ENCODE measurements around the gene DPP6.
"Not testable (repeated sequence)": the region's sequence is repeated elsewhere in the genome, so short reads cannot be mapped to it uniquely, and the experiment has no call there.

Gene DPP6

DNA sequence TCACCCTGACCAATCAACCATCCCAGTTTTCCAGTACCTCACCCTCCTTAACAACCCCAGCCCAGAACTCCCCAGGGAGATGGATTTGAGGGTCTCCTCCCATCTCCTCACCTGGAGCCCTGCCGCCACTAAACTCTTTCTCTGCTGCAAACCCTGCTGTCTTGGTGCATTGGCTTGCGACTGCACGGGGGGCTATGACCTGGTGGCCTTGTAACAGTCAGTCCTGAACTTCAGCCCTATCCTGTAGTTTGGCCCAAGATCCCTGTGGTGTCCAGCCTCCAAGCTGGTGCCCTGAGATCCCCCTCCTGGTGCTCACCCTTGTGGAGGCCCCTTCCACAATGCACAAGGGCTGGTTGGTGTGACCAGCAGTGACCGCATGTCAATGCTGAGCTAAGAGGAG lies 858.8 kb downstream of the DPP6 start:
- DNase-seq (ENCODE audit: low read depth) = no peak

- no peak for DNase-seq (ENCODE audit: low read depth)
These were observed 859.2 kb downstream of the DPP6 start for GRCh38 chr7:154911411-154911810.

DNA sequence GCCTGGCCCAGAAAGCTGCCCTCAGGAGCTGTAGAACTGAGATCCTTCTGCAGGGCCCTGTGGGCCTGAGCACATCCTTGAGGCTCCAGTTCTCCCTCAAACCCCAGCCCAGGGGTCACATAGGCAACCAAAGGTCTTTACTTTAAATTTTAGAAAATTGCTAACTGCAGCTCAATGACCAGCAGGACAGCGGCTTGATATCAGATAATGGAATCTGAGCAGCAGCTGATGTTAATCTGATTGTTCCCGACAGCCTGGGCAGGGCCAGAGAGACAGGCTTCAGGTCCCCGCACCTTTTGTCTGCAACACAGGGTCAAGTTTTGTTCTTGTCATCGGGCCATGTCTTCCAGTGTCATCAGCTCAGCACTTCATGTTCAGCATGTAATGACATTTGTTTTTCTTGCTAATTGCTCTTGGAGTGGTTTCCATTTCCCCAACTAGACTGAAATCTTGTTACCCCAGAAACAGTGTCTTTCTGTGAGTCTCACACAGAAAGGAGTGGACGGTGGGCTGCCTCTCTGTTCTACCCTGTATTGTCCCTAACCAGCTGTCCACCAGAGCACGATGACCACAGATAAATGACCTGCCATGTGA lies 859.8 kb downstream of the DPP6 start:
- DNase-seq (ENCODE audit: low read depth) = no peak

DNA sequence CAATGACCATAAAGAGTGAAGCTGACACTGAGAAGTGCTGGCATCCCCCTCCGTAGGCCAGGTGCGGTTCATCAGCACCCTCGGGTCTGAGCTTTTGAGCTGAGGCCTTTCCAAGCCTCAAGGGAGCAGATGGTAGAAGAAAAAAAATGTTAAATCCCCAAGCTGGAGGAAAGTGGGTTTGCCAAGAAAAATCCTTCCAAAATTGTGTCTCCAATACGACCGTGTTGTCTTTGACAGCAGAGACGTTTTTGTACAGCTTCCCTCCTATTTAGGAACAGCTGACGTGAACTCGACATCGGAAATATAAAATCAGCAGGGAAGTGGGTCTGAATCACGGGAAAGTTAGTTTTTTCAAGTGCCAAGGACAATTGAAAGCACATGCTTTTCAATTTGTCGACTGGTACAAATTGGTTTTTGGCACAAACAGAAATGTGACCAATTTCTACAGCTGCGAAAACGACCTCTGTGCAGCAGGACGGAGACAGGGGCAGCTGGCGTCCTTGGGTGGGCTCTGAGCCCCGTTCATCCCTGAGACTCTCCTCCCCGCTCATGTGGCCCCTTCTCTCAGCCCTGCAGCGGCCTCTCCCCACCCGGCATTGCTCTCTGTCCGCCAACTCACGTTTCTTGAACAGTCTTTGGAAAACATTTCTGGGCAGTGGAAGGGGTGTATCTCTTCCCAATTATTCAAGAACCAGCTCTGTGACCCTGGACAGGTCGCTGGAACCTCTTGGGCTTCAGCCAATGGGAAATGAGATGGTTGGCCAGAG lies 860.9 kb downstream of the DPP6 start:
- DNase-seq (ENCODE audit: low read depth) = peak; percentile 13

- peak; percentile 51 for DNase-seq (ENCODE audit: low read depth)
These were observed 861.6 kb downstream of the DPP6 start for GRCh38 chr7:154913638-154914307.

GRCh38 chr7:154914308-154914995 lies 862.3 kb downstream of the DPP6 start:
- DNase-seq (ENCODE audit: low read depth) = no peak

- DNase-seq (ENCODE audit: low read depth) = no peak
These were observed 862.8 kb downstream of the DPP6 start for GRCh38 chr7:154914996-154915380.

GRCh38 chr7:154915600-154915999 lies 863.4 kb downstream of the DPP6 start:
- DNase-seq (ENCODE audit: low read depth) = no peak

- DNase-seq (ENCODE audit: low read depth) = no peak
These were observed 864.2 kb downstream of the DPP6 start for GRCh38 chr7:154916381-154916780.

DNA sequence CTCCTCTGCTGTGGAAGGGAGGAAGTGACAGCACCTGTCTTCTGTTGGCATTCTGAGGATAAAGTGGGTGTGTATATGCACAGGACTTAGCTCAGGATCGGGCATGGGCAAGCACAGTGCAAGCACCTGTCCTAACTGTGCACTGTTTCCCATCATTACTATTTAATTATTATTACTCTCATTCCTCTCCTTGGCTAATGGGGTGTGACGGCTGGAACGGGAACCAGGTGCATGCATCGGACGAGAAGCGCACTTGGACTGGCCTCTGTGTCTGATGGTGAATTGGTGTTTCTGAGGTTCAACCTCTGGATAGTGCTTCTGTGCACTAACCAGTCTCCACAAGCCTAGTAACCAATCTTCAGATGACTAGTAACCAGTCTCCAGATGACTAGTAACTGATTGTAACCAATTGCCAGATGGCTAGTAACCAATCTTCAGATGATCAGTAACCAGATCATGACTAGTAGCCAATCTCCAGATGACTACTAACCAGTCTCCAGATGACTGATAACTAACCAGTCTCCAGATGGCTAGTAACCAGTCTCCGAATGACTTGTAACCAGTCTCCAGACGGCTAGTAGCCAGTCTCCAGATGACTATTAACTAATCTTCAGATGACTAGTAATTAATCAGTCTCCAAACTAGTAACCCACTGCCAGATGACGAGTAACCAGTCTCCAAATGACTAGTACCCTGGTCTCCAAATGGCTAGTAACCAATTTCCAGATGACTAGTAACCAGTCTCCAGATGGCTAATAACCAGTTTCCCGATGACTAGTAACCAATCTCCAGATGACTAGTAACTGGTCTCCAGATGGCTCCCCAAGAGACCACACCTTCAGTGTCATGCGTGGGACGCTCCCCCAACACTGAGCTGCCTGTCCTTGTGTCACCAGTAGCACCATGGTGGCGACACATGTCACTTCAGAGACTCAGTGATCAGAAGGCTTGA lies 864.9 kb downstream of the DPP6 start:
- DNase-seq (ENCODE audit: low read depth) = no peak

DNA sequence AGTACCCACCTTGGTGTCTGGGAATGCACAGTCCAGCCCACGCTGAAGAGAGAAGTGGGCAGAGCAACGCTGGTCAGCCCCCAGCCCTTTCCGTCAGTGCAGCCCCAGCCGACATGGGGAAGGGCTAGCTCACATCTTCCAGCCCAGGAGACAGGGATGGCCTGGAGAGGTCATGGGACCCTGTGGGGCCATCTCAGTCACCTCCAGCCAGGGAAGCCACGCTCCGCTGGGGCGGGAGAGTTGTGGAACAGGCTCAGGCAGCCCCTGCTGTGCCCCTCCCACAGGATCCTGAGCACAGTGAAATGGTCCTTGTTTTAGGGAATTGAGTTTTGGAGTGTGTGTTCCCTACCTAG lies 865.6 kb downstream of the DPP6 start:
- DNase-seq (ENCODE audit: low read depth) = no peak

- no peak for DNase-seq (ENCODE audit: low read depth)
These were observed 866.1 kb downstream of the DPP6 start for GRCh38 chr7:154918266-154918665.

GRCh38 chr7:154918741-154919140 lies 866.5 kb downstream of the DPP6 start:
- DNase-seq (ENCODE audit: low read depth) = no peak

DNA sequence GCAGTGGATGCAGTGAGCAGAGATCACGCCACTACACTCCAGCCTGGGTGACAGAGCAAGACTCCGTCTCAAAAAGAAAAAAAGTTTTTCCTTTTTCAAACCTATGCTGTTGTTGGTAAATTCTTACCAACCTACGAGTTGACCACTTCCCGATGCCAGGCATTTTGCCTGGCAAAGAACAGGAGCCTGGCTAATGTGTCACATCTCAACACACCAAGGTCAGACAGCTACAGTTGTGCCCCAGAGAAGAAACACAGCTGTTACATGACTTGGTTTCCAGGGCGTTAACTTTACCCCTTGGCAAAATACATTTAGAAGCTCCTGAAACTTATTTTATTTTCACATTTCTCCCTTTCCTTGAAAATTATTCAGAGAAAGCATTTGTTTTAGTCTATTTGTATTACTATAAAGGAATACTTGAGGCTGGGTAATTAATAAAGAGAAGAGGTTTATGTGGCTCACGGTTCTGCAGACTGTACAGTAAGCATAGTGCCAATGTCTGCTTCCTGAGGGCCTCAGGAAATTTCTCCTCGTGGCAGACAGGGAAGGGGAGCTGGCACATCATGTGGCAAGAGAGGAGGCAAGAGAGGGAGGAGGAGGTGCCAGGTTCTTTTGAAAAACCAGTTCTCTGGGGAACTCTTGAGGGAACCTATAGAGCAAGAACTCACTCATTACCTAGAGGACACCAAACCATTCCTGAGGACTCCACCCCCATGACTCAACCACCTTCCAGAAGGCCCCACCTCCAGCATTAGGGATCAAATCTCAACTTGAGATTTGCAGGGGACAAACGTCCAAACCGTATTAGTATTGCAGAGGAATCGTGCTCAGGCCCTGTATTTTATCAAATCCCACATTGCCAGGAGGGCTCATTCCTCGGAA lies 867.4 kb downstream of the DPP6 start:
- DNase-seq (ENCODE audit: low read depth) = no peak

- DNase-seq (ENCODE audit: low read depth) = not testable (repeated sequence)
These were observed 870.3 kb downstream of the DPP6 start for GRCh38 chr7:154922472-154922871.

GRCh38 chr7:154927624-154928125 lies 875.5 kb downstream of the DPP6 start:
- peak; percentile 88 for DNase-seq (ENCODE audit: low read depth)

DNA sequence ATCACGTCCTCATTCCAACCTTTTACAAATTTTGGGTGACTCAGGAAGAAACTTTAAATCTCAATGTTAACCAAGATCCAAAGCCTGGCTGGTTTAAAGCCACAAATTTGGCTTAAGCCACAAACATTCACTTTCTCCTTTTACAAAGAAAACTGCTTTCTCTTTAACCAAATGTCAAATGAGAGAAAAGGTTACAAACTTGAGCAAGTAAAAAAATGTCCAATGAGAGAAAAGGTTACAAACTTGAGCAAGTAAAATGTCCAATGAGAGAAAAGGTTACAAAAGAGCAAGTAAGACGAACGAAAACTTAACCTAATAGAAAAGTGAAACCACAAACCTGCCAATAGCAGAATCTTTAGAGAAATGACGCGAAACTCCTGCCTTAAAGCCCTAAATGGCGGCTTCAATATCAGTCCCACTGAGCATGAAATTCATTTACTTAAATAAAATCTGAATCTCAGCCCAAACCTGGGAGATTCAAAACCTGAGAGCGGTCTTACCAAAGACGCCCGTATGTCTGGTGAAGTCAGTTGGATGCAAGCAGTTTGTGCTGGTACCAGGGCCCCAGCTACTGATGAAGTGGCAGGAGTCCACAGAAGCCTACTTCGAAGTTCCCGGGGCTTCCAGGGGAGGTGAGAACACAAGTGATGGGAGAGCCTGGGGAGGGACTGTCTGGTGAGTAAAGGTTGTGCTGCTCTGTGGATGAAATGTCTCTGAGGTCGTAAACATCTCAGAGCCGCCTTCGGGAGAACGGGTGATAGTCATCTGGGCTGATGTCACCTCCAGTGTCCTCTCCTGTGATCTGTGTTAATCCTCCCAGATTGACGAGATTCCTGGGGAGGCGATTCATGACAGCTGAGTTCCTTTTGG lies 876.2 kb downstream of the DPP6 start:
- DNase-seq (ENCODE audit: low read depth) = peak; percentile 92

DNA sequence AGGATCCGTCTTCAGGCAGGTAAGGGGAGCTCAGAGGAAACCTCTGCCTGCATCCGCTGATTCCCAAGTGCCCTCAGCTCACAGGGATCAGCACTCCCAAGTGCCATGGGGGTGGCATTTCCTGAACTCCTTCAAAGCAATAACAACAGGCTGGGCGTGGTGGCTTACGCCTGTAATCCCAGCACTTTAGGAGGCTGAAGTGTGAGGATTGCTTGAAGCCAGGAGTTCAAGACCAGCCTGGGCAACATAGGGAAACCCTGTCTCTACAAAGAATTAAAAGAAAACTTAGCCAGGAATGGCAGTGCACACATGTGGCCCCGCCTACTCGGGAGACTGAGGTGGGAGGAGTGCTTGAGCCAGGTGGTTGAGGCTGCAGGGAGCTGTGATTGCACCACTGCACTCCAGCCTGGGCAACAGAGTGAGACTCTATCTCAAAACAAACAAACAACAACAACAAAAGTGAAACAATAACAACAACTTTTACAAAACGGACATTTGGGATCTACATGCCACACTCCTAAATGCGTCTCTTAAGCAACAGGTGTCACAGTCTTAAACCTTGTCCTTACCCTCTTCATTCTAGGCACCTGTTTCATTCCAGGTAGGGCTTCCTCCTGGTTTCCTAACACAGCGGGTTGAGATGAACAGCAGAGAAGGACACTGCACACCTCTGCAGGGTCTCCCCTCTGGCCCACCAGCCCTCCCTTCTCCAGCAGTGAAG lies 877.0 kb downstream of the DPP6 start:
- DNase-seq (ENCODE audit: low read depth) = no peak

DNA sequence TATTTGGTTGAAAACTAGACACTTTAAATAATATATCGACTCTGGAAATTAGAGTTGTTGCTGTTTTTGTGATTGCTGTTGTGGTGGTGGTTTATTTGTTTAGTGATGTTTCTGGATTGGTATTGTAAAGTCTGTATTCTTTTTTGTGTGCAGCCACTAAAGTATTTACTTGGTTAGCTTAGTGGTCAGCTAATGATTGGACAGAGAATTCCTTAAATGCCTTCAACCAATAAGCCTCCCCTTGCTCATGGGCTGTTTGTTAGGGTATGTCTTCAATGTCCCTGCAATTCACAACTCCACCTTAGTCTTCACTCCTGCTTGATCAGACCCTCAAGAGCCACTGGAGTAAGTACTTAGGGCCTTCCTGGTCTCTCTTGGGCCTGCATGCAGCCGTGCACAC lies 879.7 kb downstream of the DPP6 start:
- no peak for DNase-seq (ENCODE audit: low read depth)
